ENCODE measurements around the gene DPAGT1. TPM values are rescaled to one million over a fixed set of nuclear protein-coding genes. Genes with fewer than 3 reads are reported as not detected.

Gene DPAGT1
- total RNA-seq, 4 donors from 2014 or later: 10.7 to 28.1 (median 21.4) TPM

DNA sequence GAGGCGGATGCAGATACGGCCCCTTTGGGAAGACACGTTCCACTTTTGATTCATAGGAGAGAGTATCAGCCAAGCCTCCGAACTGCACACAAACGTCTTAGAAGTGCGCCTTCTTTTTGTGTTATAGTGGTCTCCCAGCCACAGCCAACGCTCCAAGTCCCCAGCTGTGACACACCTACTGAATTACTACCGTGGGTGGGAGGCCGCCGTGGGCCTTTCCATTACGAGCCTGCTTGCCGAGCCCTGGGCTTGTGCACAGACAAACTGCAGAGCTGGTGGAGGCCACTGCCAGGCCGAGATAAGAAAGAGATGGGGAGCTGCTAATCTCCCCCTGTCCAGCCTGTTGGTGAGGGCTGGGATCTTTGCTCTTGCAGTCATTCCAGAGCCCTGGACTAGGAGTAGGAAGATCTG is 16.2 kb downstream of the DPAGT1 start:
- H3K4me1 ChIP-seq: peaks cover 0 to 19% (median 9%) of the 10 kb centered on the region in 3 donors
- ATAC-seq: no peak
- H3K36me3 ChIP-seq: peaks cover 0 to 30% of the 10 kb centered on the region in 2 donors
- H3K9me3 ChIP-seq: no peaks in the 10 kb centered on the region
- WGBS, 2 donors (ENCODE audit: low coverage in 1 of 2): no CpG with 5 or more reads among the region's 13 CpGs
- TF ChIP-seq, protein P1, sequence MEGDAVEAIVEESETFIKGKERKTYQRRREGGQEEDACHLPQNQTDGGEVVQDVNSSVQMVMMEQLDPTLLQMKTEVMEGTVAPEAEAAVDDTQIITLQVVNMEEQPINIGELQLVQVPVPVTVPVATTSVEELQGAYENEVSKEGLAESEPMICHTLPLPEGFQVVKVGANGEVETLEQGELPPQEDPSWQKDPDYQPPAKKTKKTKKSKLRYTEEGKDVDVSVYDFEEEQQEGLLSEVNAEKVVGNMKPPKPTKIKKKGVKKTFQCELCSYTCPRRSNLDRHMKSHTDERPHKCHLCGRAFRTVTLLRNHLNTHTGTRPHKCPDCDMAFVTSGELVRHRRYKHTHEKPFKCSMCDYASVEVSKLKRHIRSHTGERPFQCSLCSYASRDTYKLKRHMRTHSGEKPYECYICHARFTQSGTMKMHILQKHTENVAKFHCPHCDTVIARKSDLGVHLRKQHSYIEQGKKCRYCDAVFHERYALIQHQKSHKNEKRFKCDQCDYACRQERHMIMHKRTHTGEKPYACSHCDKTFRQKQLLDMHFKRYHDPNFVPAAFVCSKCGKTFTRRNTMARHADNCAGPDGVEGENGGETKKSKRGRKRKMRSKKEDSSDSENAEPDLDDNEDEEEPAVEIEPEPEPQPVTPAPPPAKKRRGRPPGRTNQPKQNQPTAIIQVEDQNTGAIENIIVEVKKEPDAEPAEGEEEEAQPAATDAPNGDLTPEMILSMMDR (IDR thresholded peaks at IDR 0.05): no peak
- TF ChIP-seq EP300 (IDR thresholded peaks at IDR 0.05) (no peak), POLR2A (IDR thresholded peaks at IDR 0.05) (no peak), POLR2AphosphoS5 (IDR thresholded peaks at IDR 0.05) (no peak)
- H3K27me3 ChIP-seq: no peaks in the 10 kb centered on the region
- H3K27ac ChIP-seq: peak overlapping the region; percentile 88 to 95 (median 94)
- peak overlapping the region; percentile 76 to 96 for H3K4me3 ChIP-seq

DNA sequence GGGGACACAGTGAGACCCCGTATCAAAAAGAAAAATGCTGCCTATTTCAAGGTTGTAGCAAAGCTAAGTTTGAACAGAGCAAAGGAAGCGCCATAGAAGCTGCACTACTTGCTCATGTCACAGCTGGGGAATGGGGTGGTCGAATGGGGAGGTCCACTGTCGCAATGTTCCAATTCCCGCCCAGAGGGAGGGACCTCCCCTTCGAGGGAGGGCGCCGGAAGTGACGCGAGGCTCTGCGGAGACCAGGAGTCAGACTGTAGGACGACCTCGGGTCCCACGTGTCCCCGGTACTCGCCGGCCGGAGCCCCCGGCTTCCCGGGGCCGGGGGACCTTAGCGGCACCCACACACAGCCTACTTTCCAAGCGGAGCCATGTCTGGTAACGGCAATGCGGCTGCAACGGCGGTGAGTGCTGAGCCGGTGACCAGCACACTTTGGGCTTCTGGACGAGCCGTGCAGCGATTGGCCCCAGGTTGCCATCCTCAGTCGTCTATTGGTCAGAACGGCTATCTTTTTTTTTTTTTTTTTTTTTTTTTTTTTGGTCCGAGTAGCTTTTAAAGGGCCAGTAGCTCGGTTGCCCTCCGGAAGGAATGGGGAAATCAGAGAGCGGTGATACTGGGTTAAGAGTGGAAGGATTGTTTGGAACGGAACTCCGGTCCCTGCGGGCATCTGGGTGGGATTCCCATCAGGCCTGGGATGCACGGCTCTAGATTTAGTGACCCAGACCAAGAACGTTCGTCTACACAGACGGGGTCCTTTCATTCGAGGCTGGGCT is 16.8 kb downstream of the DPAGT1 start, which contains the start of gene HMBS:
HMBS (plus strand) TSS at position 219 of the 774 bp plus-strand sequence; CDS start at position 372, 153 bp downstream.
- Histone ChIP-seq H3K36me3 (peaks cover 0 to 33% of the 10 kb centered on the region in 2 donors), H3K9me3 (no peaks in the 10 kb centered on the region), H3K27me3 (no peaks in the 10 kb centered on the region), H3K4me3 (peak within 1 kb of the TSS; percentile 76 to 96), H3K27ac (peak within 1 kb of the TSS; percentile 88 to 95 (median 94)), H3K4me1 (peaks cover 0 to 19% (median 9%) of the 10 kb centered on the region in 3 donors)
- WGBS, 2 donors (ENCODE audit: low coverage in 1 of 2): 1 to 3% methylated on average over 5 to 25 of the region's 45 CpGs
- peak; percentile 98 for ATAC-seq
- TF ChIP-seq EP300 (IDR thresholded peaks at IDR 0.05): no peak
- TF ChIP-seq, protein P1 (IDR thresholded peaks at IDR 0.05): no peak
- peak; percentile 86 for TF ChIP-seq POLR2AphosphoS5 (IDR thresholded peaks at IDR 0.05)
- TF ChIP-seq POLR2A (IDR thresholded peaks at IDR 0.05): peak in 1 of 2 donors; percentile 13

DNA sequence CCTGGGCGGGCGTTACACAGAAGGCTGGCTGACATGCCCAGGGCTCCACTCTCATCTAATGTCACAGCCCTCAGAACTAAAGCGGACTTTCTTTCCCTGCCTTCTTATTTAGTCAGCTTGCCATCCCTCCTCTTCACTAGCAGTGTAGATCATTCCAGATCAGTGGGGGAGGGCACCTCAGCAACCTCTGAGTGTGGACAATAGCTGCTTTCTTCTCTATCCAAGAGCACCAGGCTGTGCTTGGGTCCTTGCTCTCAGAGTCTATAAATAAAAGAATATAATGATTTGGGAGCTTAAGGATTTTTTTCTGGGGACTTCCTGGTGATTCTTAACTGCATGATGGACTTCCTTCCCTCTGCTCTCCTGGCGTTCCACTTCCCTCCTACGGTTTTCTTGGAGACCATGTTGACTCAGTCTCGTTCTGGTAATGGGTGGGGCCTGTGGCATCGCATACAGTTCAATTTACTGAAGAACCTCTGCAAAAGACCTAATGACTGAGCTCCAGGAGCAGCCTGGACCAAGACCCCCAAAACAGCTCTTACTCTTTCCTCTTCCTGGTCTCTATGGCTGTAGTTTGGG is 19.9 kb downstream of the DPAGT1 start:
- 40 to 55% methylated on average over 1 to 7 of the region's 7 CpGs for WGBS, 2 donors (ENCODE audit: low coverage in 1 of 2)
- no peak for ATAC-seq
- peaks cover 0 to 64% of the 10 kb centered on the region in 2 donors for H3K36me3 ChIP-seq

DNA sequence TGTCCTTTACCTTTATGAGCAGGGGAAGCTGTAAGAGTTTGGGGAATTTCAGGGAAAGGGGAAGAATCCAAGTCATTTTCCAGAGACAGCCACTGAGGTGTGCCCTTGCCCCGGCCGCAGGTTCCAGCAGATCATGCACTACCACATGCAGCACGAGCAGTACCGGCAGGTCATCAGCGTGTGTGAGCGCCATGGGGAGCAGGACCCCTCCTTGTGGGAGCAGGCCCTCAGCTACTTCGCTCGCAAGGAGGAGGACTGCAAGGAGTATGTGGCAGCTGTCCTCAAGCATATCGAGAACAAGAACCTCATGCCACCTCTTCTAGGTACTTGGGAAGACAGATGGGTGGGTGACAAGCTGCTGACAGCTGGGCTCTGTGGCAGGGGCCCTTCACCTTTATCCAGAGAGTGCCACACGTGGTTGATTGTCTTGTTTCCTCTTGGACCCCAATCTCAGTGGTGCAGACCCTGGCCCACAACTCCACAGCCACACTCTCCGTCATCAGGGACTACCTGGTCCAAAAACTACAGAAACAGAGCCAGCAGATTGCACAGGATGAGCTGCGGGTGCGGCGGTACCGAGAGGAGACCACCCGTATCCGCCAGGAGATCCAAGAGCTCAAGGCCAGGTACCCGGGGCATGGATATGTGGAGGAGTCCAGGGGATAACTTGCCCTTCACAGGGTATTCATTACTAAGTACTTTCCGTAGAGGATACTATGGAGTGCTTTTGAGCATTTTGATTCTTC is 22.8 kb downstream of the DPAGT1 start:
- H3K9me3 ChIP-seq: no peaks in the 10 kb centered on the region
- no peaks in the 10 kb centered on the region for H3K4me1 ChIP-seq
- ATAC-seq: no peak
- WGBS, 2 donors (ENCODE audit: low coverage in 1 of 2): 88 to 93% methylated on average over 10 to 16 of the region's 19 CpGs
- H3K27ac ChIP-seq: no peak overlapping the region
- peaks cover 0 to 93% of the 10 kb centered on the region in 2 donors for H3K36me3 ChIP-seq
- H3K4me3 ChIP-seq: no peak overlapping the region
- no peaks in the 10 kb centered on the region for H3K27me3 ChIP-seq
- no peak for TF ChIP-seq POLR2AphosphoS5 (IDR thresholded peaks at IDR 0.05)

More for the DNA sequence above, 19.9 kb downstream of the DPAGT1 start:
- Histone ChIP-seq H3K27me3 (no peaks in the 10 kb centered on the region), H3K4me3 (no peak overlapping the region), H3K4me1 (peaks cover 0 to 19% (median 9%) of the 10 kb centered on the region in 3 donors), H3K9me3 (no peaks in the 10 kb centered on the region), H3K27ac (no peak overlapping the region)
- no peak for TF ChIP-seq POLR2A (IDR thresholded peaks at IDR 0.05)
- no peak for TF ChIP-seq EP300 (IDR thresholded peaks at IDR 0.05)
- no peak for TF ChIP-seq POLR2AphosphoS5 (IDR thresholded peaks at IDR 0.05)
- TF ChIP-seq, protein P1 (IDR thresholded peaks at IDR 0.05): no peak

DNA sequence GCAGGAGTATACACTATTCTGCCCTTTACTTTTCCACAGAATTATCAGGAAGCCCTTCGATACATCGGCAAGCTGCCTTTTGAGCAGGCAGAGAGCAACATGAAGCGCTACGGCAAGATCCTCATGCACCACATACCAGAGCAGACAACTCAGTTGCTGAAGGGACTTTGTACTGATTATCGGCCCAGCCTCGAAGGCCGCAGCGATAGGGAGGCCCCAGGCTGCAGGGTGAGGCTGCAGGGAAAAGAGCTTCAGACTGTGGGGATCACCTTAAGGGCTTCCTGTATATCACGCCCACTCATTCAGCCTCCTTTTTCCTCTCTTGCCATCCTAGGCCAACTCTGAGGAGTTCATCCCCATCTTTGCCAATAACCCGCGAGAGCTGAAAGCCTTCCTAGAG is 23.8 kb downstream of the DPAGT1 start:
- Histone ChIP-seq H3K9me3 (no peaks in the 10 kb centered on the region), H3K4me1 (no peaks in the 10 kb centered on the region), H3K4me3 (no peak overlapping the region), H3K27ac (no peak overlapping the region), H3K27me3 (no peaks in the 10 kb centered on the region), H3K36me3 (peaks cover 0 to 100% of the 10 kb centered on the region in 2 donors)
- 92 to 93% methylated on average over 3 to 8 of the region's 11 CpGs for WGBS, 2 donors (ENCODE audit: low coverage in 1 of 2)
- TF ChIP-seq POLR2AphosphoS5 (IDR thresholded peaks at IDR 0.05) (no peak), EP300 (IDR thresholded peaks at IDR 0.05) (no peak), POLR2A (IDR thresholded peaks at IDR 0.05) (no peak)
- TF ChIP-seq, protein P1 (IDR thresholded peaks at IDR 0.05): no peak
- ATAC-seq: no peak
